Measurements from ENCODE around the gene SMYD1. TPM values are rescaled to one million over a fixed set of nuclear protein-coding genes. Genes with fewer than 3 reads are reported as not detected.

The SMYD1 gene
- total RNA-seq, 2 donors from 2014 or later = not detected

- no peak for DNase-seq (ENCODE audit: low spot score)
- Histone ChIP-seq H3K4me1 (ENCODE audit: control insufficient read depth in 1 of 2, low read depth in 2 of 2) (no peaks in the 10 kb centered on the region), H3K27me3 (replicated peaks; ENCODE audit: insufficient read depth) (no peaks in the 10 kb centered on the region), H3K27ac (no peak overlapping the region), H3K9me3 (no peaks in the 10 kb centered on the region), H3K4me3 (no peak overlapping the region), H3K36me3 (no peaks in the 10 kb centered on the region)
- TF ChIP-seq CTCF (IDR thresholded peaks at IDR 0.05) = no peak
- no peak for ATAC-seq (ENCODE audit: insufficient number of reproducible peaks, low FRiP score, low read depth)
Observed at GRCh38 chr2:88161446-88162244, 94.0 kb downstream of the SMYD1 start.

Other genes starting within 250 kb of the SMYD1 start
- gene RGPD2, start 242.0 kb upstream of the SMYD1 start, total RNA-seq = 1 to 10 TPM in 1 of 2 donors, under 1 TPM in 1; 0.27 to 7.5 TPM
- gene RNU2-63P, start 51.3 kb upstream of the SMYD1 start, total RNA-seq = not detected
- 10 to 100 TPM; 13.8 to 13.9 TPM for gene KRCC1, start 12.0 kb upstream of the SMYD1 start, total RNA-seq
- not detected for gene FABP1, start 60.2 kb downstream of the SMYD1 start, total RNA-seq
- 1 to 10 TPM in 1 of 2 donors, not detected in 1; 7.5 TPM for gene THNSL2, start 102.5 kb downstream of the SMYD1 start, total RNA-seq

All from thoracic aorta (tissue), 2 donors.